Right renal pelvis (tissue), 4 donors: ENCODE results near the gene GPSM1. TPM values are rescaled to one million over a fixed set of nuclear protein-coding genes. Genes with fewer than 3 reads are reported as not detected.

Source experiments
- DNase-seq, 4 donors: peaks; one replicate each; pipeline ENCODE4 v3.0.0-alpha.2; 2013; ENCODE audit warnings: low read depth in 4 of 4, low spot score in 3 of 4, missing footprints in 1 of 4
- polyA plus RNA-seq, 4 donors: library from polyadenylated mRNA; unstranded; fragments of 120-200 nt; gene quantifications; one replicate each; pipeline ENCODE4 v1.2.1, GENCODE V29; 2013; ENCODE audit not compliant: insufficient read length in 4 of 4

Gene GPSM1
- polyA plus RNA-seq, 4 donors: 30.6 to 42.3 (median 32.0) TPM

- no peak for DNase-seq
Measured at GRCh38 chr9:136357202-136357725, 29.9 kb downstream of the GPSM1 start.

GRCh38 chr9:136358016-136358415, 30.7 kb downstream of the GPSM1 start:
- no peak for DNase-seq

GRCh38 chr9:136358888-136359287, 31.5 kb downstream of the GPSM1 start:
- no peak for DNase-seq

- DNase-seq: no peak
Measured at GRCh38 chr9:136359774-136360718, 32.7 kb downstream of the GPSM1 start.

- no peak for DNase-seq
Measured at GRCh38 chr9:136361047-136361753, 33.9 kb downstream of the GPSM1 start.

GRCh38 chr9:136361754-136362449, 34.6 kb downstream of the GPSM1 start:
- no peak for DNase-seq

GRCh38 chr9:136362450-136362784, 35.1 kb downstream of the GPSM1 start:
- no peak for DNase-seq

- DNase-seq: peak; percentile 82 to 84 (median 83)
Measured at GRCh38 chr9:136363106-136363948, 36.0 kb downstream of the GPSM1 start, which contains the start of gene DNLZ. DNLZ (minus strand) TSS chr9:136363744; CDS start chr9:136363714, 30 bp downstream.

- no peak for DNase-seq
Measured at GRCh38 chr9:136363949-136364748, 36.8 kb downstream of the GPSM1 start.

GRCh38 chr9:136364942-136365774, 37.8 kb downstream of the GPSM1 start:
- no peak for DNase-seq

GRCh38 chr9:136365775-136366222, 38.5 kb downstream of the GPSM1 start:
- DNase-seq: no peak

GRCh38 chr9:136366826-136367225, 39.5 kb downstream of the GPSM1 start:
- no peak for DNase-seq

- no peak for DNase-seq
Measured at GRCh38 chr9:136367296-136368145, 40.2 kb downstream of the GPSM1 start.

- DNase-seq: no peak
Measured at GRCh38 chr9:136368190-136368589, 40.9 kb downstream of the GPSM1 start.

GRCh38 chr9:136370037-136370436, 42.7 kb downstream of the GPSM1 start:
- DNase-seq: no peak

- DNase-seq: no peak
Measured at GRCh38 chr9:136370687-136371532, 43.6 kb downstream of the GPSM1 start.
